ENCODE measurements around the gene CCDC106. TPM values are rescaled to one million over a fixed set of nuclear protein-coding genes. Genes with fewer than 3 reads are reported as not detected.

CCDC106 gene
- total RNA-seq, 1 experiment from 2014 or later = 47.8 TPM

DNA sequence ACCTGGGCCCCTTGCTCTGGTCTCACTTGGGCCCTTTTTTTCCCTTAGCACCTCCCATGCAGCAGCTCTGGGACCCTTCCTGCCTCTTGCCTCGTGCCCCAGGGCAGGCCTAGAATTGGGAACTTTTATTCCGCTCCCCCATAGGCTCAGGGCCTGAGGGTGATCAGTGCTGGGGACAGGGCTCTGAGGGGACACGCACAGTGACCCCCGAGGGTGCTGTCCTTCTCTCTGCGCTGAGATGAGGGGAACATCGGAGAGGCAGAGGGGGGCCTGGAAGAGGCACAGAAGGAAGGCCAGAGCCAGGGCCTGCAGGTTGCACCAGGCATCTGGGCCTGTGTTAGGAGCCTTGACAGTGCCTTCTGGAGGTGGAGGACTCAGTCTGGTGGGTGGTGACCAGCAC is 37.8 kb downstream of the CCDC106 start:
- H3K9me3 ChIP-seq (ENCODE audit: control insufficient read depth, insufficient read depth, low read depth, low read length) = no peaks in the 10 kb centered on the region
- ChIA-PET POLR2A (no interaction called here), CTCF (no interaction called here)
- H3K27ac ChIP-seq (ENCODE audit: low read length) = no peak overlapping the region
- TF ChIP-seq POLR2AphosphoS5 (IDR thresholded peaks at IDR 0.05; ENCODE audit: low read depth, low read length) (no peak), REST (IDR thresholded peaks at IDR 0.05; ENCODE audit: insufficient read depth in 1 of 2, low read depth in 2 of 2, low read length in 1 of 2) (no peak), TCF7L2 (IDR thresholded peaks at IDR 0.05; ENCODE audit: low read depth, low read length) (no peak), SIN3A (IDR thresholded peaks at IDR 0.05; ENCODE audit: borderline replicate concordance, insufficient read depth, low read depth, low read length) (no peak)
- TF ChIP-seq, protein P1, sequence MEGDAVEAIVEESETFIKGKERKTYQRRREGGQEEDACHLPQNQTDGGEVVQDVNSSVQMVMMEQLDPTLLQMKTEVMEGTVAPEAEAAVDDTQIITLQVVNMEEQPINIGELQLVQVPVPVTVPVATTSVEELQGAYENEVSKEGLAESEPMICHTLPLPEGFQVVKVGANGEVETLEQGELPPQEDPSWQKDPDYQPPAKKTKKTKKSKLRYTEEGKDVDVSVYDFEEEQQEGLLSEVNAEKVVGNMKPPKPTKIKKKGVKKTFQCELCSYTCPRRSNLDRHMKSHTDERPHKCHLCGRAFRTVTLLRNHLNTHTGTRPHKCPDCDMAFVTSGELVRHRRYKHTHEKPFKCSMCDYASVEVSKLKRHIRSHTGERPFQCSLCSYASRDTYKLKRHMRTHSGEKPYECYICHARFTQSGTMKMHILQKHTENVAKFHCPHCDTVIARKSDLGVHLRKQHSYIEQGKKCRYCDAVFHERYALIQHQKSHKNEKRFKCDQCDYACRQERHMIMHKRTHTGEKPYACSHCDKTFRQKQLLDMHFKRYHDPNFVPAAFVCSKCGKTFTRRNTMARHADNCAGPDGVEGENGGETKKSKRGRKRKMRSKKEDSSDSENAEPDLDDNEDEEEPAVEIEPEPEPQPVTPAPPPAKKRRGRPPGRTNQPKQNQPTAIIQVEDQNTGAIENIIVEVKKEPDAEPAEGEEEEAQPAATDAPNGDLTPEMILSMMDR (IDR thresholded peaks at IDR 0.05) = no peak
- ATAC-seq (no peak), DNase-seq (ENCODE audit: low read depth, low spot score) (no peak)
- no peak overlapping the region for H3K4me3 ChIP-seq (ENCODE audit: low read depth in 2 of 2, low read length in 2 of 2)
- in situ Hi-C loops (cut with HindIII; ENCODE audit: low pct_unique_long_range_greater_than_20kb, low sequenced_read_pairs) (no loop called here), intact Hi-C loops (cut with micrococcal nuclease; ENCODE audit: unreplicated experiment) (no loop called here)
- peaks cover 7% of the 10 kb centered on the region; the same call in 1 of the 2 replicates for H3K4me1 ChIP-seq (ENCODE audit: control insufficient read depth, insufficient read depth, low read length)
- BruUV-seq (replicated peaks) = no TSS peak
- no peaks in the 10 kb centered on the region for H3K27me3 ChIP-seq (ENCODE audit: control insufficient read depth, insufficient read depth, low read length)
- H3K36me3 ChIP-seq (ENCODE audit: control insufficient read depth, insufficient read depth, low read length) = peaks cover 11% of the 10 kb centered on the region; the same call in 1 of the 2 replicates

DNA sequence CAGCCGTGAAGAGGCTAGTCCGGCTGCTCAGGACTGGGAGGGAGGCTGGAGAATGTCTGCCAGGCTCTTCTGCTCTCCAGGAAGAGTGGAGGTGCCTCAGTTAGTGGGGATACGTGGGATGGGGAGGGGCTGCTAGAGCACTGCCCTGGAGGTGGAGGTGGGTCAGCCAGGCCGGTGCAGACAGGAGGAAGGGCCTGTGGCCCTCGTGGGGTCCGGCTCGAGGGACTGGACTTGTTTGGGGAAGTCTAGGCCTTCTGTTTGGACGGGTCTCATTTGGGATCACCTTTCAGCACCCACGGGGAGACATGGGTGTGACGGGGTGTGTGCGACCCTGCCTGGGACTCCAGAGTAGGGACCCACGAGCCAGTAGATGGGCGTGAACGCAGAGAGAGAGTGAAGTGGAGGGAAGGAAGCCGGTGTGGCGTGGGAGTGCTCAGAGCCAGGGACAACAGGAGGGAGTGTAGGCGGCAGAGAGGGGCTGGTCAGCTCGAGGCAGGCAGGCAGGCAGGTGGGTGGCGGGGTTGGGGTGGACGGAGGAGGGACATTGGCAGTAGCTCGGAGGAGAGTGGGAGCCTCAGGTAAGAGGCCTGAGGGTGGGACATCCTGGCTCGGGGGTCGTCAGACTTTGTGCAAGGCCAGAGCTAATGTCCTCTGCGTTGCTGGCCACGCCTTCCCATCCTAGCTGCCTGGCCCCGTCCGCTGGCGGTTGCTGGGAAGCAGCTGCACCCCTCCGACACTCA is 38.5 kb downstream of the CCDC106 start:
- no peak overlapping the region for H3K27ac ChIP-seq (ENCODE audit: low read length)
- POLR2A ChIA-PET = no interaction called here
- in situ Hi-C loops (cut with HindIII; ENCODE audit: low pct_unique_long_range_greater_than_20kb, low sequenced_read_pairs) = no loop called here
- BruUV-seq (replicated peaks) = no TSS peak
- CTCF ChIA-PET = interaction anchor here (0.5 kb wide), 1 partner anchor 33 kb away, joined by 10 read pairs; no protein-coding TSS in a partner anchor
- TF ChIP-seq POLR2AphosphoS5 (IDR thresholded peaks at IDR 0.05; ENCODE audit: low read depth, low read length) = no peak
- TF ChIP-seq, protein P1 (IDR thresholded peaks at IDR 0.05) = no peak
- TF ChIP-seq TCF7L2 (IDR thresholded peaks at IDR 0.05; ENCODE audit: low read depth, low read length) = no peak
- no peak for TF ChIP-seq SIN3A (IDR thresholded peaks at IDR 0.05; ENCODE audit: borderline replicate concordance, insufficient read depth, low read depth, low read length)
- no peaks in the 10 kb centered on the region for H3K27me3 ChIP-seq (ENCODE audit: control insufficient read depth, insufficient read depth, low read length)
- peaks cover 7% of the 10 kb centered on the region; the same call in 1 of the 2 replicates for H3K4me1 ChIP-seq (ENCODE audit: control insufficient read depth, insufficient read depth, low read length)
- no peak for ATAC-seq
- DNase-seq (ENCODE audit: low read depth, low spot score) = no peak
- no peaks in the 10 kb centered on the region for H3K9me3 ChIP-seq (ENCODE audit: control insufficient read depth, insufficient read depth, low read depth, low read length)
- no peak overlapping the region for H3K4me3 ChIP-seq (ENCODE audit: low read depth in 2 of 2, low read length in 2 of 2)
- peaks cover 11% of the 10 kb centered on the region; the same call in 1 of the 2 replicates for H3K36me3 ChIP-seq (ENCODE audit: control insufficient read depth, insufficient read depth, low read length)
- intact Hi-C loops (cut with micrococcal nuclease; ENCODE audit: unreplicated experiment) = no loop called here
